Neutrophil (primary cell): ENCODE results near the gene TRMT61A.

ENCODE experiments used
- H3K27ac ChIP-seq: fragments of 200-600 bp; sonication (generic); 2 replicates; pipeline ENCODE4 v1.5.1; 2016; ENCODE audit warnings: mild to moderate bottlenecking, moderate library complexity
- H3K27me3 ChIP-seq: fragments of 200-600 bp; sonication (generic); 2 replicates; pipeline ENCODE4 v1.6.0; 2016; ENCODE audit warnings: mild to moderate bottlenecking
- H3K36me3 ChIP-seq: fragments of 200-600 bp; sonication (generic); 2 replicates; pipeline ENCODE4 v1.5.1; 2017
- H3K4me1 ChIP-seq, 2 experiments: fragments of 200-600 bp in 1 of 2; sonication (generic) in 1 of 2; 1 replicate in 1 of 2; 2 replicates in 1 of 2; pipeline versions ENCODE4 v1.5.1 to v1.6.1; 2013 to 2016; ENCODE audit warnings: low read depth in 1 of 2, low read length in 1 of 2, mild to moderate bottlenecking in 1 of 2, moderate library complexity in 1 of 2; ENCODE audit not compliant: control insufficient read depth in 1 of 2, insufficient read depth in 1 of 2
- H3K4me3 ChIP-seq, 2 experiments: fragments of 200-600 bp in 1 of 2; sonication (generic) in 1 of 2; 1 replicate in 1 of 2; 2 replicates in 1 of 2; pipeline ENCODE4 v1.5.1; 2013 to 2016; ENCODE audit warnings: low read depth in 1 of 2, low read length in 1 of 2, mild to moderate bottlenecking in 1 of 2, moderate library complexity in 1 of 2
- H3K9me3 ChIP-seq: fragments of 200-600 bp; sonication (generic); 2 replicates; pipeline ENCODE4 v1.5.1; 2016
- CTCF ChIP-seq: fragments of 200-600 bp; sonication (generic); IDR thresholded peaks from 2 replicates; pipeline ENCODE4 v1.5.1; 2016; ENCODE audit warnings: antibody characterized with exemption

The TRMT61A gene

GRCh38 chr14:103528587-103529382 is at the start of gene TRMT61A:
Gene TRMT61A, plus strand, starts transcription at chr14:103529196. Its CDS starts 783 bp downstream, at chr14:103529979.
- Histone ChIP-seq H3K36me3 (no peaks in the 10 kb centered on the region), H3K27ac (peak within 1 kb of the TSS; percentile 79), H3K4me1 (peaks cover 18 to 19% of the 10 kb centered on the region in 2 experiments), H3K4me3 (peak within 1 kb of the TSS; percentile 80 to 81), H3K27me3 (peaks cover 34% of the 10 kb centered on the region), H3K9me3 (no peaks in the 10 kb centered on the region)
- peak; percentile 39 for TF ChIP-seq CTCF

- Histone ChIP-seq H3K9me3 (no peaks in the 10 kb centered on the region), H3K4me3 (no peak overlapping the region), H3K27ac (peak overlapping the region; percentile 14), H3K36me3 (peaks cover 92% of the 10 kb centered on the region), H3K27me3 (no peaks in the 10 kb centered on the region), H3K4me1 (no peaks in the 10 kb centered on the region)
- no peak for TF ChIP-seq CTCF
Observed at GRCh38 chr14:103480595-103480994, 48.4 kb upstream of the TRMT61A start.

- H3K4me3 ChIP-seq = no peak overlapping the region
- peaks cover 87% of the 10 kb centered on the region for H3K36me3 ChIP-seq
- no peaks in the 10 kb centered on the region for H3K27me3 ChIP-seq
- H3K9me3 ChIP-seq = no peaks in the 10 kb centered on the region
- H3K4me1 ChIP-seq = no peaks in the 10 kb centered on the region
- no peak overlapping the region for H3K27ac ChIP-seq
- no peak for TF ChIP-seq CTCF
Observed at GRCh38 chr14:103483600-103483999, 45.4 kb upstream of the TRMT61A start.

- TF ChIP-seq CTCF = no peak
- no peaks in the 10 kb centered on the region for H3K4me1 ChIP-seq
- no peaks in the 10 kb centered on the region for H3K27me3 ChIP-seq
- peaks cover 89% of the 10 kb centered on the region for H3K36me3 ChIP-seq
- H3K27ac ChIP-seq = no peak overlapping the region
- no peak overlapping the region for H3K4me3 ChIP-seq
- H3K9me3 ChIP-seq = no peaks in the 10 kb centered on the region
Observed at GRCh38 chr14:103485504-103485903, 43.5 kb upstream of the TRMT61A start.

GRCh38 chr14:103488071-103488470 is 40.9 kb upstream of the TRMT61A start:
- TF ChIP-seq CTCF = no peak
- H3K4me3 ChIP-seq = no peak overlapping the region
- peaks cover 0 to 5% of the 10 kb centered on the region in 2 experiments for H3K4me1 ChIP-seq
- H3K27ac ChIP-seq = no peak overlapping the region
- peaks cover 91% of the 10 kb centered on the region for H3K36me3 ChIP-seq
- no peaks in the 10 kb centered on the region for H3K9me3 ChIP-seq
- no peaks in the 10 kb centered on the region for H3K27me3 ChIP-seq
